Activated CD8-positive, alpha-beta memory T cell treated with anti-CD3 and anti-CD28 coated beads for 4 hours (primary cell): Measurements from ENCODE around the gene CCDC92.
A peak's percentile ranks its signal among the peaks of the same experiment; 100 is the strongest.

Experiments used
- DNase-seq, 2 donors: peaks; one replicate each; pipeline ENCODE4 v3.0.0-alpha.2; 2020; ENCODE audit warnings: low read depth in 2 of 2

The CCDC92 gene

DNA sequence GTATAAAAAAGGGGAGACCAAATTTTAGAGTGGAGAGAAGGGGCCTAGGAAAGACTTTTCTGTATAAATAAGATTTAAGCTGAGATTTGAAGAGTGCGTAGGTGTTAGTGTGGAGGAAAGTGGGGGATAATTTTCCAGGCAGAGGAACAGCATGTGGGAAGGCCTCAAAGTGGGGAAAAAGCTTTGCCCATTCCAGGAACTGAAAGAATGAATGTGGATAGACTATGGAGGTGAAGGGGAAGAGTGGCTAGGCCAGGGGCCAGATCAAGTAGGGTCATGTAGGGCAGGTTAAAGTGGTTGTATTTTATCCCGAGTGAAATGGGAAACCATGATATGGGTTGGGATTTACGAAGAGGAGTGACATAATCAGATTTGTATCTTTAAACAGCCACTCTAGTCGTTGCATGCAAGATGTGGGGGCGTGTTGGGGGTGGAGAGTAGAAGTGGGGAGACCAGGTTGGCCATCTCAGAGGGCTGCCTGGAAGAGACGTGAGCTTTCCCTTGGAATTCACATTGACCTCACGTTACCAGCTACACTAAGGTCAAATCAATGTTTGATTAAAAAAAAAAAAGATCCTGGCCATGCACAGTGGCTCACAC is 3.7 kb upstream of the CCDC92 start:
- no peak for DNase-seq

DNA sequence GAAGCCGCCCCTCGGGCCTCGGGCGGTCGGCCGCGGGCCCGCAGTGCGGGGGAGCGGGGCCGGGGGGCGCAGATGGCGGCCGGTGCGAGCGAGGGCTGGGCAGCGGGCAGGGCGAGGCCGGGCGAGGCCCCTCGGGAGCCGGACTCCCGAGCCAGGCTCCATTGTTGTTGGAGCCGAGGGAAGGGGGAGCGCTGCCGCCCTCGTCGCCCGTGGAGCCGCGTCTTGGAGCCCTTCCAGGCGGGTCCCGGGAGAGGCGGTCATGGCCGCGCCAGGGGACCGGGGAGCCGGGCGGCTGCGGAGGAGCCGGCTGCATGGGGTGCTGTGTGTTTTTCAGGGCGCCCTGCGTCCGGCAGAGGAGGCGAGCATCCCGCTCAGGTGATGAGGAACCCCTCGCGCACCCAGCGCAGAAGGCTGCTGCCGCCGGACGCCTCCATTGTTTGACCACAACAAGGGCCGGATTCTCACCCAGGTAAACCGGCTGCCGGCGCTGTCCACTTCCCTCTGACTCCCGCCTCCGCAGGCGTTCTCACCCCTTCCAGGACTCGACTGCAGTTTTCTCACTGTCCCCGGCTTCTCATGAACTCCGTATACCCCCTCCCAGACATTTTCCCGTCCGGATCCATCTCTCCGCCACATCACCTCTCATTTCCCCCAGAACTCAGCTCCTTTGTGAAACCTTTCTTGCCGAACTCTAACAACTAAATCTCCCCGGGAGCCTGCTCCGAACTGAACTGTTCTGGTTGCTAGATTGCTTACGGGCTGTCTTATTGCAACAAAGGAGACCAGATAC is 1.1 kb upstream of the CCDC92 start:
- DNase-seq: no peak

- peak; percentile 9 to 12 for DNase-seq
Measured at GRCh38 chr12:123971770-123972456, 718 bp downstream of the CCDC92 start.

GRCh38 chr12:123971449-123971769 is 1.2 kb downstream of the CCDC92 start:
- no peak for DNase-seq

GRCh38 chr12:123967121-123967586 is 5.5 kb downstream of the CCDC92 start:
- no peak for DNase-seq

- no peak for DNase-seq
Measured at GRCh38 chr12:123966596-123966995, 6.0 kb downstream of the CCDC92 start.

- DNase-seq: no peak
Measured at GRCh38 chr12:123965382-123965781, 7.2 kb downstream of the CCDC92 start.

DNA sequence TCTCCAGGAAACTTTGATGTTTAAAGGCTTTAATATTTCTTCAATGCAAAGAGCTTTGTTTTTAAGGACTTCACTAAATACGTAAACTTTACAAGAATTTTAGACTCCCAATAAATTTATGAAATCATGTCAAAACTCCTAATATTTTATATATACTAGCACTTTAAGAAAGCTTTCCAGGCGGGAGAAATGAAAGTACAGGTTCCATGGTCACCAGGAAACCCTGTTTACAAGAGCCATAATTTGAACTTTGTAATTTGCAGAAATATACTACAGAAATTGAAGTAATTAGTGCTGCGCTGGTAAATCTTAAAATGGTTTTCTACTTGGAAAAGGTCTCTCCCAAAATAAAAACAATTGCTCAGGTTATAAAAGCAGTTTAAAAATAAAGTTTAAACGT is 8.8 kb downstream of the CCDC92 start:
- DNase-seq: no peak

GRCh38 chr12:123962513-123962912 is 10.1 kb downstream of the CCDC92 start:
- no peak for DNase-seq

DNA sequence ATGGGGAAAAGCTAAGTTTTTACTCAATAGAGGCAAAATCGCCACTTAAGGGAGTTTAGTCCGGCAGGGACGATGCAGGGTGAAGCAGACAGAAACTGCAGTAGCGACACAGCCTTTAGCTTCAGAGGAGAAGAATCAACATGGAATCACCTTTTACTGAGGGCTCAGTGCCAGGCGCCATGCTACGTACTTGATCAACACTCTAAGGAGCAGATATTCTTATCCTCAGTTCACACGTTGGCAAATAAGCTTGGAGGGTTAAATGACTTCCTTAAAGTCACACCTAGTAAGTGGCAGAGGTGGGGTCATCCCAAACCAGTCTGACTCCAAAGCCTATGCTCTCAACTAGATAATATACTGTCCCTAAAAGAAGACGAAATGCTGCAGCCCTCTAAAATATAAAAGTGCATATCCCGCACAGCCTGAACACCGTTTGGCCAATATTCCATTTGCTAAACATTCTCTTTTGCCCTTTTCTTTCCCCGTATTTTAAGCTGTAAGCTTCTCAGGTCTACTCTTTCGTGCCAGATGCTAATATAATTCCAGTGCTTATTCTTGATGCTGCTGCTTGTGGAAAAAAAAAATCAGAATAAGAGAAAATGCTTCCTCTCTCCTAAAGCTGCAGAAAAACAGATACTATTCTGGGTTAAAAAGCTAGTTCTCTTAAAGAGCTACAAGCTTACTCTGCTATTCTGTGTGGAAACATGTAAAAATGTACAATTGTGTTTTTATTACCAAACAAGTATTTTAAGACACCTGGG is 10.9 kb downstream of the CCDC92 start:
- no peak for DNase-seq

GRCh38 chr12:123960856-123961255 is 11.8 kb downstream of the CCDC92 start:
- DNase-seq: no peak

- no peak for DNase-seq
Measured at GRCh38 chr12:123960029-123960735, 12.4 kb downstream of the CCDC92 start.

- DNase-seq: no peak
Measured at GRCh38 chr12:123958876-123959275, 13.8 kb downstream of the CCDC92 start.

- DNase-seq: no peak
Measured at GRCh38 chr12:123958462-123958861, 14.2 kb downstream of the CCDC92 start.

DNA sequence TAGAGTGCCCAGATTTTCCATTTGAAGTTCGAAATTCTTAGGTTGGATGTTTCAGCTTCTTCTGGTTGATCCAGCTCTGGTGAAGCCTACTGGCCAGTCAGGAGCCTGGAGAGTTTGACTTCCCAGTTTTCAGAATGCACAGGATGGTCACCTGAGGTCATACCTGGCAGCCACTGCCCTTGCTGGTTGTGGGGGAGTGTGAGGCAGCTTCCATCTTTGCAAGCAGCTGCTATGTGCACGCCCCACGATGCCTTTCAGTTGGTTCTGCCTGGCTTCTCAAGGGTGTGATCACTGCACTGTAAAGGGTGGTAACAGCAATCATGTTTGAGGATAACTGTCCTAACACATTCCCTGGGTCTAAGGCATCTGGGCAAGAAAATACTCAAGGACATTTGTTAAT is 15.4 kb downstream of the CCDC92 start:
- no peak for DNase-seq

- no peak for DNase-seq
Measured at GRCh38 chr12:123956249-123956648, 16.4 kb downstream of the CCDC92 start.

DNA sequence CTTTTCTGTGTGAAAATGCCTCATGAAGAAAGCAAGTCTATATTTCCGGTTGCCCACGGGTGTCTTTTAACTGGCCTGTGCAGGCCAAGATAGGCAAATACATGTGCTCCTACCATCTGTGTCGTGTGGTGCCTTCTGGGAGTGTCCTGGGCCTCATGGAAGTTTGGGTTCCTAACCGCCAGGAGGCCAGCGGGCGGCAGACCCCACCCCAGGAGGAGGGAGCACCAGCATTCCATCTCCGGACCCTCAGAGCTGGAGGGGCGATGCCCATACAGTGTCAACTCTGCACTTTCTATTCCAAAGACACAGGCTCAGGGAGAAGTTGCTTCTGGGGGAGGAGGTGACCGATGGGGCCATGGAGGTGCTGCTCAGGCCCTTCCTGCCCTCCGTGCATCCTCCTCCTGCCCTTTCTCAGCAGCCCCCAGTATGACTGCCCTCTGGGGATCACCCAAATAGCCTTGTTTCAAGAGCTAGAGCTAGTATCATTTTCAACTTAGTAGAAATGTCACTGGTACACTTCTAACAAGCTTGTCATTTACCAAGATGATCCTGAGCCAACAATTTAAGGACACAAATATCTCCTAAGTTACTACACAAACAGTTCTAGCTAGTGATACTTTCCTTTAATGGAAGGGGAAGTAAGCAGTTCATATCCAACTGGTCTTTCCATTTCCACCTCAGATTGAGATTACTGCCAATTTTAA is 17.8 kb downstream of the CCDC92 start:
- no peak for DNase-seq

DNA sequence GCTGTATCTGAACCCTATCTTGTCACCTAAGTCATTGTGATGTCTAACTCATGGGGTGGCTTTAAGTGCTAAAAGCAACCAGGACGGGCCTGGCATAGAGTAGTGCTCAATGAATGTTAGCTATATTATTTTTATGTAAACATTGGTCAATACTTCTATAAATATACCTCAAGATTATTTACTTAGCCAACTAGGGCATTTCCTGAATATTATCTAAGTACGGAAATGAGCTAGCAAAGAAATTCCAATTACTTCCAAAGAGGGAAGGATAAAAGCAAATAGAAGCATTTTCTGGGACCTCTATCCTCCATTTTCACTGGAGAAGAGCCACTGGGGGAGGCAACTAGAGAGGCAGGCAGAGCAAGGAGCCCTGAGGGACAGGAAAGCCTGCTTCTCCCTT is 20.6 kb downstream of the CCDC92 start:
- no peak for DNase-seq

DNA sequence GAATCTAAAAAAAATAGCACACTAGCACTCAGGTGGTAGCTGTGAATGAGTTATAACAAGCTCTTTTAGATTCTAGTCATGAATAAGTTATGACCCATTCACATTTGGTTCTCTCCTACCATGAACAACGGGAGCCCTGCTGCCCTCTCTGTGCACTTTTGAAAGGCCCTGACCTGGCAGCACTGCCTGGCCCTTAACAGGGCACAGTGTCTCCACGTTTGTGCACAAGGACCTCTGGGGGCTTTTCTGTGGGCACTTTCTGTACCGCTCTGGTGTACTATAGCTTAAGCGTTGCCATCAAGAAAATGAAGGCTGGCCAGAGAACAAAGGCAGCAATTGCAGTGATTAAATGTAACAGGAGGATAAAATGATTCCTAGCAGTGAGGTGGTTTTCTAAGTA is 21.2 kb downstream of the CCDC92 start:
- no peak for DNase-seq

GRCh38 chr12:123950476-123951349 is 21.9 kb downstream of the CCDC92 start:
- DNase-seq: no peak
